ENCODE data around the gene ZBTB8A. TPM values are rescaled to one million over a fixed set of nuclear protein-coding genes. Genes with fewer than 3 reads are reported as not detected.

ZBTB8A gene
- total RNA-seq, 4 donors from 2014 or later: 0.99 to 5.8 (median 2.8) TPM

DNA sequence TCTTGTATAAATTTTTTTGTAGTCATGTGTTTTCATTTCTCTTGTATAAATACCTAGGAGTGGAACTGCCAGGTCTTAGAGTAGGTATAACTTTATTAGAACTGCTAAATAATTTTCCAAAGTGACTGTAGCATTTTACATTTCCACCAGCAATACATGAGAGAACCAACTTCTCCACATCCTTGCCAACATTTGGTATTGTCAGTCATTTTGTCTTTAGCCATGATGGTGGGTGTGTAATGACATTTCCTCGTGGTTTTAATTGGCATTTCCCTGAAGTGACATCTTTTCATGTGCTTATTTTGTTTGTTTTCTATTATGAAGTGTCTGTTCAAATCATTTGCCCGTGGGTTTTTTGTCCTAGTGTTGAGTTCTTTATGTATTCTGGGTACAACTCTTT, 29.7 kb downstream of the ZBTB8A start:
- intact Hi-C loops (cut with DNase I; ENCODE audit: low total_unique reads): no loop called here
- no peak for TF ChIP-seq POLR2A (IDR thresholded peaks at IDR 0.05)
- TF ChIP-seq, protein P1, sequence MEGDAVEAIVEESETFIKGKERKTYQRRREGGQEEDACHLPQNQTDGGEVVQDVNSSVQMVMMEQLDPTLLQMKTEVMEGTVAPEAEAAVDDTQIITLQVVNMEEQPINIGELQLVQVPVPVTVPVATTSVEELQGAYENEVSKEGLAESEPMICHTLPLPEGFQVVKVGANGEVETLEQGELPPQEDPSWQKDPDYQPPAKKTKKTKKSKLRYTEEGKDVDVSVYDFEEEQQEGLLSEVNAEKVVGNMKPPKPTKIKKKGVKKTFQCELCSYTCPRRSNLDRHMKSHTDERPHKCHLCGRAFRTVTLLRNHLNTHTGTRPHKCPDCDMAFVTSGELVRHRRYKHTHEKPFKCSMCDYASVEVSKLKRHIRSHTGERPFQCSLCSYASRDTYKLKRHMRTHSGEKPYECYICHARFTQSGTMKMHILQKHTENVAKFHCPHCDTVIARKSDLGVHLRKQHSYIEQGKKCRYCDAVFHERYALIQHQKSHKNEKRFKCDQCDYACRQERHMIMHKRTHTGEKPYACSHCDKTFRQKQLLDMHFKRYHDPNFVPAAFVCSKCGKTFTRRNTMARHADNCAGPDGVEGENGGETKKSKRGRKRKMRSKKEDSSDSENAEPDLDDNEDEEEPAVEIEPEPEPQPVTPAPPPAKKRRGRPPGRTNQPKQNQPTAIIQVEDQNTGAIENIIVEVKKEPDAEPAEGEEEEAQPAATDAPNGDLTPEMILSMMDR (IDR thresholded peaks at IDR 0.05): no peak
- 71 to 74% methylated on average over 2 of the region's 2 CpGs for WGBS, 2 donors
- DNase-seq (ENCODE audit: low spot score in 2 of 2): no peak
- no peak overlapping the region for H3K4me3 ChIP-seq (ENCODE audit: low read depth, poor library complexity, severe bottlenecking)

- peak in 1 of 2 donors; percentile 21 for DNase-seq (ENCODE audit: low spot score in 2 of 2)
- WGBS, 2 donors: 82 to 83% methylated on average over 10 of the region's 10 CpGs
- intact Hi-C loops (cut with DNase I; ENCODE audit: low total_unique reads): no loop called here
- H3K4me3 ChIP-seq (ENCODE audit: low read depth, poor library complexity, severe bottlenecking): no peak overlapping the region
- no peak for TF ChIP-seq POLR2A (IDR thresholded peaks at IDR 0.05)
- TF ChIP-seq, protein P1 (IDR thresholded peaks at IDR 0.05): no peak
Observed at GRCh38 chr1:32580348-32581017, 41.3 kb downstream of the ZBTB8A start.

- no peak for TF ChIP-seq POLR2A (IDR thresholded peaks at IDR 0.05)
- no peak for DNase-seq (ENCODE audit: low spot score in 2 of 2)
- intact Hi-C loops (cut with DNase I; ENCODE audit: low total_unique reads): no loop called here
- no peak overlapping the region for H3K4me3 ChIP-seq (ENCODE audit: low read depth, poor library complexity, severe bottlenecking)
- WGBS, 2 donors: 94 to 97% methylated on average over 9 of the region's 9 CpGs
Observed at GRCh38 chr1:32592943-32593342, 53.7 kb downstream of the ZBTB8A start.

- WGBS, 2 donors: 81 to 82% methylated on average over 2 of the region's 2 CpGs
- no peak for DNase-seq (ENCODE audit: low spot score in 2 of 2)
- TF ChIP-seq POLR2A (IDR thresholded peaks at IDR 0.05): no peak
- TF ChIP-seq, protein P1 (IDR thresholded peaks at IDR 0.05): no peak
- intact Hi-C loops (cut with DNase I; ENCODE audit: low total_unique reads): no loop called here
- no peak overlapping the region for H3K4me3 ChIP-seq (ENCODE audit: low read depth, poor library complexity, severe bottlenecking)
Observed at GRCh38 chr1:32600034-32600433, 60.8 kb downstream of the ZBTB8A start.

GRCh38 chr1:32605711-32606424, 66.6 kb downstream of the ZBTB8A start:
- DNase-seq (ENCODE audit: low spot score in 2 of 2): no peak
- 93% methylated on average over 10 to 15 of the region's 17 CpGs for WGBS, 2 donors
- intact Hi-C loops (cut with DNase I; ENCODE audit: low total_unique reads): no loop called here
- TF ChIP-seq POLR2A (IDR thresholded peaks at IDR 0.05): no peak
- TF ChIP-seq, protein P1 (IDR thresholded peaks at IDR 0.05): no peak
- H3K4me3 ChIP-seq (ENCODE audit: low read depth, poor library complexity, severe bottlenecking): no peak overlapping the region

GRCh38 chr1:32606565-32607371, 67.5 kb downstream of the ZBTB8A start:
- 90 to 92% methylated on average over 11 of the region's 11 CpGs for WGBS, 2 donors
- TF ChIP-seq, protein P1 (IDR thresholded peaks at IDR 0.05): no peak
- TF ChIP-seq POLR2A (IDR thresholded peaks at IDR 0.05): no peak

More at GRCh38 chr1:32606565-32607371, 67.5 kb downstream of the ZBTB8A start:
- intact Hi-C loops (cut with DNase I; ENCODE audit: low total_unique reads): no loop called here
- H3K4me3 ChIP-seq (ENCODE audit: low read depth, poor library complexity, severe bottlenecking): no peak overlapping the region
- DNase-seq (ENCODE audit: low spot score in 2 of 2): no peak

All from lower leg skin (tissue), 4 donors.